SIG-M5 treated with dmso at 0.1 percent for 504 hours (cell line): ENCODE data around the gene VSTM1.

Experiments used
- DNase-seq: peaks from one replicate; lab custom pipeline; 2025; ENCODE audit not compliant: unreplicated experiment; lab: John Stamatoyannopoulos, UW

VSTM1 gene

DNA sequence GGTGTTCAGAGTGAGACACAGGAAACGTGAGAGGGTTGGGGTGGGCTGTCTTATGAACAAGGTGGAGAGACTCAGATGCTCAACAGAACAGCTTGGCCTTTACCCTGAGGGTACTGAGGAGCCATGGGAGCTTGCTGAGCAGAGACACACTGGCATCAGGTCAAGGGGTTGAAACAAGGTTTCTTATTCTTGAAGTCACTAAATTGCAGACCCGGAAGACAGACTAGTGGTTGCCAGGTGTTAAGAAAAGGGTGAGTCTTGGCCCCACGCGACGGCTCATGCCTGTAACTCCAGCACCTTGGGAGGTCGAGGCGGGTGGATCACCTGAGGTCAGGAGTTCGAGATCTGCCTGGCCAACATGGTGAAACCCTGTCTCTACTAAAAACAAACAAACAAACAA lies 49.8 kb downstream of the VSTM1 start:
- DNase-seq = no peak

DNA sequence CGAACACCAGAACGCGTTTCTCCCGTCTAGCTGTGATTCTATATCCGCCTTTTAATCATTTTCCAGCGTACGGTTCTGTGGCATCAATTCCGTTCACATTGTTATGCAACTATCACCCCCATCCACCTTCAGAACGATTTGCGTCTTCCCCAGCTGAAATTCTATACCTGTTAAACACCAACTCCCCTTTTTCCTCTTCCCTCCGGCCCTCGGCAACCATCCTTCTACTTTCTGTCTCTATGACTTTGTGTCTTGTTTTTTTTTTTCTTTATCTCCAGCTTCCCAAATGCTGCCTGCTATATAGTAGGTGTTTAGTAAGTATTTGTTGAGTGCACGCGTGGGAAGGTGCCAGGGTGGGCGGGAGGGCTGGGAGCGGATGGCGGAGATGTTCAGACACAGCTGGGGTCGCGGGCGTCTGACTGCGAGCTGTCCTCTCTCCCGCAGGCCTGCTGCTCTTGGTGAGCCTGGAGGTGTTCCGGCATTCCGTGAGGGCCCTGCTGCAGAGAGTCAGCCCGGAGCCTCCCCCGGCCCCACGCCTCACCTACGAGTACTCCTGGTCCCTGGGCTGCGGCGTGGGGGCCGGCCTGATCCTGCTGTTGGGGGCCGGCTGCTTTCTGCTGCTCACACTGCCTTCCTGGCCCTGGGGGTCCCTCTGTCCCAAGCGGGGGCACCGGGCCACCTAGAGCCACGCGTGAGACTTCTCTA lies 52.0 kb downstream of the VSTM1 start:
- no peak for DNase-seq

DNA sequence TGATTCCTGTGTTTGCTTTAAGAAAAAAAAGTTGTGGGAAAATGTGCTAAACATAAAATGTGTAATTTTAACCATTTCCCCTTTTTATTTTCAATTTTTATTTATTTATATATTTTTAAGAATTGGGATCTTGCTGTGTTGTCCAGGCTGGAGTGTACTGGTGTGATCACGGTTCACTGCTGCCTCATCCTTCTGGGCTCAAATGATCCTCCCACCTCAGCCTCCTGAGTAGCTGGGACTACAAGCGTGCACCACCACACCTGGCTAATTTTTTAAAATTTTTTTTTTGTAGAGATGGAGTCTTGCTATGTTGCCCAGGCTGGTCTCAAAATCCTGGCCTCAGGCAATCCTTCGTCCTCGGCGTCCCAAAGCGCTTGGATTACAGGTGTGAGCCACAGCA lies 53.2 kb downstream of the VSTM1 start:
- no peak for DNase-seq

DNA sequence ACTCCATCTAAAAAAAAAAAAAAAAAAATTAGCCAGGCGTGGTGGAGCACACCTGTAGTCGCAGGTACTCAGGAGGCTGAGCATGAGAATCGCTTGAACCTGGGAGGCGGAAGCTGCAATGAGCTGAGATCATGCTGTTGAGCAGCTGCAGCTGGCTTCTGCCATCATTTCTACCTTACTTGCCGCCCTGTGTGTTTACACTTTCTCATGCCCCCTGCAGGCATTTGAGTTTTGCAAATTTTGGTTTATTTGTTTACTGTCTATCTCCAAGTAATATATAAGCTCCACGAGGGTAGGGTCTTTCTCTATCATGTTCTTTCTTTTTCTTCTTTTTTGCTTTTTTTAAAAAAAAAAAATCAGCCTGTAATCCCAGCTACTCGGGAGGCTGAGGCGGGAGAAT lies 54.3 kb downstream of the VSTM1 start:
- DNase-seq = no peak

DNA sequence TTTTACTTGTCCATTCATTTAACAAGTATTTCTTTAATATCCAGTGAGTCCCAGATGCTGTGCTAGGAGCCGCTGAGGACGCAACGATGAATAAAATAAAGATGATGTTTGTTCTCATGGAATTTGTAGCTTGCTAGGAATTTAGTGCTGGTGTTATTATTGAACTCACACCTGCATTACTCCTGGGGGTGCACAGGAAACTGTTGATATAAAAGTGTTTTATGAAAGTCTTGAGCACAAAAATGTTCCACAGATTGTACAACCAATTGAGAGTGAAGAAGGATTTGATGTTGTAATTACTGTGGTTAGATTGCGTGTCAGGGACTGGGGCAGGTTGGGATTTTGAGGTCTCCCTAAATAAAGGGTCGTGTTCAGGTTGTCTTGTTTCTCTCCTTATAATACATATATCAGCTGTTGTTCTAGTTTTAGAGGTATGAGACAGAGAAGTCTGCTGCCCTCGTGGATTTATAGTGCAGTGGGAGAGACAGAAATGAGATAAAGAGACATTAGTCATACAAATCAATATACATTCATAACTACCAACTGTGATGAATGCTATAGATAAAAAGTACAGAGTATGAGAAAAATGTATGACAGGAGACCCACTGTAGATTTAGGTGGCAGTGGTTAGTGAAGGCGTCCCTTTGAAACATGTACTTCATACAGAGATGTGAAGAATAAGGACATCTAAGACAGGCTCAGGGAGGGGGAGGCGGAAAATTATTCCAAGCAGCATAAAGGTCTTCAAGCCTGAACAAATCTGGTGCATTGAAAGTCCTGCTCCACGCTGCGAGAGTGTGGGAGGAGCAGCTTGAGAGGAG lies 61.0 kb downstream of the VSTM1 start:
- no peak for DNase-seq

DNA sequence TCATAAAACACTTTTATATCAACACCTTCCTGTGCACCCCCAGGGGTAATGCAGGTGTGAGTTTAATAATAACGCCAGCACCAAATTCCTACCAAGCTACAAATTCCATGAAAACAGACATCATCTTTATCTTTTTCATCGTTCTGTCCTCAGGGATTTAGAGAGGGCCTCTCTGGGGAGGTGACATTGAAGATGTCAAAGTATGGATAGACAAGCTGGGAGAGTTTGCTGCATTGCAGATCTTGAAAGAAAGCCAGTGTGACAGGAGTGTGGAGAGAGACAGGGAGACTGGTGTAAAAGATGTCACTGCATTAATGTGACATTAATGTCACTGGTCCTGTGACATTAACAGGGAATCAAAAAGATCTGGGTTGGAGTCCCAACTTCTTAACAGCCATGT lies 62.2 kb downstream of the VSTM1 start:
- DNase-seq = no peak

DNA sequence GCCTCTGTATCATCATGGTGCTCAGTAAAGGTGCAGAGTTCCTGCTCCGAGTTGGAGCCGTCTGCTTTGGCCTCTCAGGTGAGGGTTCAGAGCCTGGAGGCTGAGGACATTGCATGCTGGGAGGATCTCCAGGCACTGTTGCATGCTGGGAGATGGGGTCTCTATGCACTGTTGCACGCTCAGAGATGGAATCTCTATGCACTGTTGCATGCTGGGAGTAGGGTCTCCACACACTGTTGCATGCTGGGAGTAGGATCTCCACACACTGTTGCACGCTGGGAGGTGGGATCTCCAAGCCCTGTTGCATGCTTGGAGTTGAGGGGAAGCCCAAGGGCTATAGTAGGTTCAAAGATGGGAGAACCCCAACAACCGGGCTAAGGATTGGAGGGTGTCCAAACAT lies 64.0 kb downstream of the VSTM1 start:
- DNase-seq = no peak

DNA sequence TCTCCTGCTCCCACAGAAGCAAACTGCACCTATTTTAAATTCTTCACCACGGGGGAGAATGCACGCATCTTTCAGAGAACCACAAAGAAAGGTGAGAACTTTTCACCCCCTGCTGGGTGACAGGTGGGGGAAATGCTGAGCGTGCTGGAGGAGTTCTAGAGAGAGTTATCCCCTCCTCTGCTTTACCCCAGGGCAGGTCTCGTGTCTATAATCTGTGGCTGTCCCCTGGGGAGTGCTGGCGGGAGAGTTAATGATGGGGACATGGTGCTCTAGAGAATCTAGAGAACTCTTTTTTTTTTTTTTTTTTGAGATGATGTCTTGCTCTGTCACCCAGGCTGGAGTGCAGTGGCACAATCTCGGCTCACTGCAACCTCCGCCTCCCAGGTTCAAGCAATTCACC lies 65.5 kb downstream of the VSTM1 start:
- no peak for DNase-seq

DNA sequence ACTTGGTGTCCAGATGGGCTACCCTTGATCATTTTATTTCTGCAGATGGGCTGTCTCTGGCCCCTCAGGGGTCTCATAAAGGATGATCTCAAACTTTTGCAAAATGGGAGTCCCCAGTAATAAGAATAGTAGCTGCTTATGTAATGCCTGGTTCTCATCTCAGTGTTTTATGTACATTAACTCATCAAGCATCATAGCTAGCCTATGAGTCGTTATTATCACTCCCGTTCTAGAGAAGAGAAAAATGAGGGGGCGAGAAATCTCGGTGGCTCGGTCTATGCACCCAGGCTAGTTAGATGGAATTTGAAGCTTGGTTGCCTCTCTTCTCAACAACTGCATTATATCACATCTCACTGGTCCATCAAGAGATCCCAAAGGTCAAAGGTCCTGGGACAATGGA lies 68.9 kb downstream of the VSTM1 start:
- no peak for DNase-seq

DNA sequence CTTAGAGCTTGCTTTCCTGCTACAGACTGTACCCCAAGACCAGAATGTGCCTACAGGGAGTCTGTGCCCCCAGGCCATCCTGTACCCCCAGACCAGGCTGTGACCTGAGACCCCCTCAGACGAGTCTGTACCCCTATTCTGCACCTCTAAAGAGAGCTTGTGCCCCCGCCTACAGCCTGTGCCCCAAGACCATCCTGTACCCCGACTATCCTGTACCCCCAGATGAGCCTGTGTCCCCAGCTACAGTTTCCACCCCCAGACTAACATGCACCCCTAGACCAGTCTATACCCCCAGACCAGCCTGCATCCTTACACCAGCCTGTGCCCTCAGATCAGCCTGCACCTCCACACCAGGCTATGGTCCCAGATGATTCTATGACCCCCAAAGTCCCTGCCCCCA lies 70.2 kb downstream of the VSTM1 start:
- no peak for DNase-seq

DNA sequence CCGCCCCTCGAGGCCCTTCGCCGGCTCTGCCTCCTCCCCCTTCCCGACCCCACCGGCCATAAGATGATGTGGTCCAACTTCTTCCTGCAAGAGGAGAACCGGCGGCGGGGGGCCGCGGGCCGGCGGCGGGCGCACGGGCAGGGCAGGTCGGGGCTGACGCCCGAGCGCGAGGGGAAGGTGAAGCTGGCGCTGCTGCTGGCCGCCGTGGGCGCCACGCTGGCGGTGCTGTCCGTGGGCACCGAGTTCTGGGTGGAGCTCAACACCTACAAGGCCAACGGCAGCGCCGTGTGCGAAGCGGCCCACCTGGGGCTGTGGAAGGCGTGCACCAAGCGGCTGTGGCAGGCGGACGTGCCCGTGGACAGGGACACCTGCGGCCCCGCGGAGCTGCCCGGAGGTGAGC lies 70.9 kb downstream of the VSTM1 start:
- no peak for DNase-seq

DNA sequence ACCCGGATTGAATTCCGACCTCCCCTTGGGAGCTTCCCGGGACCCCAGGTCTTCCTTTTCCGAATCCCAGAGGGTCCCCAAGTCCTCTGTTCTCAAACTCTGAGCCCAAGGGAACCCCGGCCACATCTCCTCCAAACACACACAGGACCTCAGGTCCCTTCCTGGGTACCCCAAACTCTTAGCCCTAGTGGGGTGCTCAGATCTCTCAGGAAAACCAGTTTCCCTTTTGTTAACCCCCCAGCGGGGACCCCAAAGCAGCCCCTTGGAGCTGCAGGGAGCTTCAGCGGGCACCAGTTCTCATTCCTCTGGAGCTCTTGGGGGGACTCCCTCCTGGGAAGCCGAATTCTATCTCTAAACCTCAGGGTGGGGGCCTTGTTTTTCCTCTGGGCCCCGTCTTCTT lies 71.5 kb downstream of the VSTM1 start:
- DNase-seq = no peak

DNA sequence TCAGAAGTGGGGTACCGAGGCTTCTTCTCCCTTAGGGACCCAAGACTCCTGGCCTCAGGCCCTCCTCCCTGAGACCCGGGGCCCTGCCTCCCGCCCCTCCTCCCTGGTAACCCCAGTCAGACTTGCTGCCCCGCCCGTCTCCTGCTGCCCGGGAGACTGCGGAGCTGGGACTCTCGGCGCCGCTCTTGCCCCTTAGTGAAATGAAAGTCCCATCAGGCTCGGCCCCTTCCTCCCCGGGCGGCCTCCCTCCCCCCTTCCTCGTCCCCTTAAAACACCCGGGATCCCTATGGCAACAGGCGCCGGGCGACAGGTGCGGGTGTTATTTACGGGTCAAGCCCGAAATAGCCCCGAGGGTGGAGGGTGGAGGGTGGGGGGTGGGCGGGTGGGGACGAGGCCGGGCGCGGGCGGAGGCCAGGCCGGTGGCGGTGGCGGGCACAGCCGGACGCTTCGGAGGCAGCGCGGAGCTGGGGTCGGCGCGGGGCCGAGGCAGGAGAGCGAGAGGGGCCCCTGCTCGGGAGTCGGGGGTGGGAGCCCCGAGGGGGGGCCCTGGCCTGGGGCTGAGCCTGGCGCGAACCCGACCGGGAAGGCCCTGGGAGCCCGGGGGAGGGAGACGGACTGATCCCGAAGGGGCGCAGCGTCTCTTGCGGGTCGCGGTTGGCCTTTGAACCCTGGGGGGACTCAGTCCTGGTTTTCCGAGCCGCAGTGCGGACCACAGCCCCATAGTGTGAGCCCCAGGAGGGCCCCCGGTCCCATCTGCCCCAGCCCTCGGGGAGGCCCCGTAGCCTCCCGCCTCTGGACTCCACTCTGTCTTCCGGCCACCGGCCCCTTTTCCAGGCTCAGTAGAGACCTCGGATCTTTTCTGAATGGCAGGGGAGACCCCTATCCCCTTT lies 72.2 kb downstream of the VSTM1 start, which contains the start of gene CACNG6:
CACNG6 (plus strand) TSS at position 414 of the 890 bp plus-strand sequence. CDS start 1,241 bp downstream, outside the sequence.
- DNase-seq = no peak
